Measurements from ENCODE around the gene TSC1.
A peak's percentile ranks its signal among the peaks of the same experiment; 100 is the strongest.

TSC1 gene

DNA sequence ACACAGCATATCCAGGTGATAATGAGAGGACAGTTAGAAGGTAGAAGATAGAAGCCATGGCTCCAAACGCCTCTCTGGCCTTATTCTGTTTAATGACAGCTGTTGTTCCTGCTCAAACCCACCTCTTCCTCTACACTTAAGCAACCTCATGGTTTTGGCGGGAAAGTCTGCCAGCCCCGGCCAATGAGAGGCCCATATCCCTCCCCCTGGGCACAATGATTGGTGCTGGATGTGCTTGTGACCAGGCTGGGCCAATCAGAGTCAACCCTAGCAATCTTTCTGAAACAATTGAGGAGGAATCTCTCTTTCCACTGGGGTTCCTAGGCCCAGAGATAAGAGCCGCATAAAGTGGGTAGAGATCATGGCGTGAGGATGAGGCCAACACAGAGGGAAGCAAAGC is 29.3 kb upstream of the TSC1 start:
- H3K27me3 ChIP-seq (replicated peaks; ENCODE audit: insufficient read depth, low read length) = peaks cover 75% of the 10 kb centered on the region
- no peak overlapping the region for H3K4me3 ChIP-seq (ENCODE audit: low read length)
- H3K36me3 ChIP-seq (replicated peaks; ENCODE audit: insufficient read depth, low read length) = no peaks in the 10 kb centered on the region
- DNase-seq = peak; percentile 20
- no peak overlapping the region for H2AFZ ChIP-seq (ENCODE audit: low read length)
- no peak overlapping the region for H3K27ac ChIP-seq (ENCODE audit: low read length)
- no peaks in the 10 kb centered on the region for H4K20me1 ChIP-seq (ENCODE audit: insufficient read depth, low read length)
- H3K9ac ChIP-seq (ENCODE audit: low read length) = no peak overlapping the region
- H3K4me1 ChIP-seq (ENCODE audit: low read length) = no peaks in the 10 kb centered on the region
- TF ChIP-seq EZH2 (optimal IDR thresholded peaks at IDR 0.05; ENCODE audit: low read depth, low read length) = no peak
- no peak for TF ChIP-seq EZH2phosphoT487 (IDR thresholded peaks at IDR 0.05; ENCODE audit: low read length)
- TF ChIP-seq, protein P1, sequence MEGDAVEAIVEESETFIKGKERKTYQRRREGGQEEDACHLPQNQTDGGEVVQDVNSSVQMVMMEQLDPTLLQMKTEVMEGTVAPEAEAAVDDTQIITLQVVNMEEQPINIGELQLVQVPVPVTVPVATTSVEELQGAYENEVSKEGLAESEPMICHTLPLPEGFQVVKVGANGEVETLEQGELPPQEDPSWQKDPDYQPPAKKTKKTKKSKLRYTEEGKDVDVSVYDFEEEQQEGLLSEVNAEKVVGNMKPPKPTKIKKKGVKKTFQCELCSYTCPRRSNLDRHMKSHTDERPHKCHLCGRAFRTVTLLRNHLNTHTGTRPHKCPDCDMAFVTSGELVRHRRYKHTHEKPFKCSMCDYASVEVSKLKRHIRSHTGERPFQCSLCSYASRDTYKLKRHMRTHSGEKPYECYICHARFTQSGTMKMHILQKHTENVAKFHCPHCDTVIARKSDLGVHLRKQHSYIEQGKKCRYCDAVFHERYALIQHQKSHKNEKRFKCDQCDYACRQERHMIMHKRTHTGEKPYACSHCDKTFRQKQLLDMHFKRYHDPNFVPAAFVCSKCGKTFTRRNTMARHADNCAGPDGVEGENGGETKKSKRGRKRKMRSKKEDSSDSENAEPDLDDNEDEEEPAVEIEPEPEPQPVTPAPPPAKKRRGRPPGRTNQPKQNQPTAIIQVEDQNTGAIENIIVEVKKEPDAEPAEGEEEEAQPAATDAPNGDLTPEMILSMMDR (IDR thresholded peaks at IDR 0.05; ENCODE audit: low read length) = no peak
- H3K79me2 ChIP-seq (ENCODE audit: low read length) = no peaks in the 10 kb centered on the region
- H3K4me2 ChIP-seq (ENCODE audit: low read depth, low read length) = no peak overlapping the region
- H3F3A ChIP-seq (ENCODE audit: insufficient read depth, low read length) = no peaks in the 10 kb centered on the region
- H3K9me3 ChIP-seq (replicated peaks; ENCODE audit: insufficient read depth, low read length) = no peaks in the 10 kb centered on the region
- no peaks in the 10 kb centered on the region for H3K9me2 ChIP-seq (replicated peaks; ENCODE audit: insufficient read depth, low read length)

DNA sequence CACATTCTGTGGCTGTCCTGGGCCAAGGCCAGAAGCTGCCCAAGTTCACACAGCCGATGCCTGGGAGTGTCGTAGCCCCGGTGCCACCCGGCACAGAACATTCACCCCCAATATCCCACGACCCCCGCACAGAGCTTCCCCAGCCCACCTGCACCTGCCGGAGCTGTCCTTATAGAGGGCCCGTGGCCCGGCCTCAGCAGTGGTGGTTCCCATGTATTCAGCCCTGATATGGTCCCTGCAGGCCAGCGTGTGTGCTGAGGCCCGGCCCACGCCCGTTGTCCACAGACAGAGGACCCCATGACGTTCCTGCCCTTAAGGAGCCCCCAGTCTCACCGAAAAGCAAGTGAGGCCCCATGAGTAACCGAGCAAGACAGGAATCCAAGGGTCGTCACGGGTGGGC is 28.8 kb upstream of the TSC1 start:
- DNase-seq = no peak
- no peaks in the 10 kb centered on the region for H3K36me3 ChIP-seq (replicated peaks; ENCODE audit: insufficient read depth, low read length)
- no peak overlapping the region for H2AFZ ChIP-seq (ENCODE audit: low read length)
- H3K9me2 ChIP-seq (replicated peaks; ENCODE audit: insufficient read depth, low read length) = no peaks in the 10 kb centered on the region
- no peak overlapping the region for H3K4me2 ChIP-seq (ENCODE audit: low read depth, low read length)
- H3K4me3 ChIP-seq (ENCODE audit: low read length) = no peak overlapping the region
- H4K20me1 ChIP-seq (ENCODE audit: insufficient read depth, low read length) = no peaks in the 10 kb centered on the region
- peaks cover 73% of the 10 kb centered on the region for H3K27me3 ChIP-seq (replicated peaks; ENCODE audit: insufficient read depth, low read length)
- no peaks in the 10 kb centered on the region for H3K4me1 ChIP-seq (ENCODE audit: low read length)
- no peaks in the 10 kb centered on the region for H3K79me2 ChIP-seq (ENCODE audit: low read length)
- H3K27ac ChIP-seq (ENCODE audit: low read length) = no peak overlapping the region
- no peak overlapping the region for H3K9ac ChIP-seq (ENCODE audit: low read length)
- H3K9me3 ChIP-seq (replicated peaks; ENCODE audit: insufficient read depth, low read length) = no peaks in the 10 kb centered on the region
- no peaks in the 10 kb centered on the region for H3F3A ChIP-seq (ENCODE audit: insufficient read depth, low read length)
- TF ChIP-seq EZH2phosphoT487 (IDR thresholded peaks at IDR 0.05; ENCODE audit: low read length) (no peak), EZH2 (optimal IDR thresholded peaks at IDR 0.05; ENCODE audit: low read depth, low read length) (no peak)
- TF ChIP-seq, protein P1 (IDR thresholded peaks at IDR 0.05; ENCODE audit: low read length) = no peak

DNA sequence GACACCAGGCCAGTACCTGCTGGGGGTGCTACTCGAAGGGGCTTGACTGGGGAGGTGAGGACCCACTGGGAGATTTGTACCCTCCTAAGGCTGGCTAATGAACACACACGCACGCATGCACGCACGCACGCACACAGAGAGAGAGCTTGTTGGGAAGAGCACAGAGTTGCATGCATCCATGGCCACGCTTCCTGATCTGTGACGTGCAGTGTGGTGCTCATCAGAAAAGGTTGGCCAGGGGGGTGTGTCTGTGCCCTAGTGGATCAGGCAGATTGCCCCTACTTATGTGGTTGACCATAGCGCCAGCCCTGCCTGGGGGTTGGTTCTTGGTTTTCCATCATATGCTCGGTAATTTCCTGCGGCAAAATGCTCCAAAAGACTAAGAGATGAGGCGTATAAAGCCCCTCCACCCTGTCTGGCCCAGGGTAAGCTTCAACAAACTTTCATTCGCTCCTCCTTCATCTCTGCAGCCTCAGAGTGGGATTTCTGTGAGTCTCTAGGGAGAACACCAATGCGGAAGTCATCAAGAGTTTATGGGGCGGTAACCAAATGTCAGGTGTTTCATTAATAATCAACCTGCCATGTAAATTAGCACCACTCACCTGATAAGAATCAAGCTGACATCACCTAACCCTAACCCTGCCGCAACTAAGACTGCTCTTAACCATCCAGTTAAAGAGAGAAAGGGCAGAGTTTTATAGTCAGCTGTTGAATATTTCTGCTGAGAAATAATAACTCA is 26.1 kb upstream of the TSC1 start:
- DNase-seq = no peak
- H3K79me2 ChIP-seq (ENCODE audit: low read length) = no peaks in the 10 kb centered on the region
- H3K9me2 ChIP-seq (replicated peaks; ENCODE audit: insufficient read depth, low read length) = no peaks in the 10 kb centered on the region
- no peaks in the 10 kb centered on the region for H3K4me1 ChIP-seq (ENCODE audit: low read length)
- H2AFZ ChIP-seq (ENCODE audit: low read length) = no peak overlapping the region
- no peak overlapping the region for H3K9ac ChIP-seq (ENCODE audit: low read length)
- no peak overlapping the region for H3K4me2 ChIP-seq (ENCODE audit: low read depth, low read length)
- H3F3A ChIP-seq (ENCODE audit: insufficient read depth, low read length) = no peaks in the 10 kb centered on the region
- H3K4me3 ChIP-seq (ENCODE audit: low read length) = no peak overlapping the region
- H3K27ac ChIP-seq (ENCODE audit: low read length) = no peak overlapping the region
- no peaks in the 10 kb centered on the region for H3K9me3 ChIP-seq (replicated peaks; ENCODE audit: insufficient read depth, low read length)
- no peaks in the 10 kb centered on the region for H4K20me1 ChIP-seq (ENCODE audit: insufficient read depth, low read length)
- H3K27me3 ChIP-seq (replicated peaks; ENCODE audit: insufficient read depth, low read length) = peaks cover 67% of the 10 kb centered on the region
- TF ChIP-seq, protein P1 (IDR thresholded peaks at IDR 0.05; ENCODE audit: low read length) = no peak
- TF ChIP-seq EZH2 (optimal IDR thresholded peaks at IDR 0.05; ENCODE audit: low read depth, low read length) (no peak), EZH2phosphoT487 (IDR thresholded peaks at IDR 0.05; ENCODE audit: low read length) (no peak)
- H3K36me3 ChIP-seq (replicated peaks; ENCODE audit: insufficient read depth, low read length) = no peaks in the 10 kb centered on the region
